HEK293 (cell line): ENCODE data around the gene GALNT6.

Experiments
- CTCF ChIA-PET: fragments of 350-600 bp; formaldehyde crosslinking; extraction: SDS; loops from one replicate; lab custom pipeline; 2021; ENCODE audit warnings: antibody characterized with exemption; lab: Yijun Ruan, JAX
- POLR2A ChIA-PET: fragments of 300-600 bp; formaldehyde crosslinking; extraction: SDS; loops from one replicate; lab custom pipeline; 2020; ENCODE audit warnings: antibody characterized with exemption, inconsistent platforms; lab: Yijun Ruan, JAX
- H3K27ac ChIP-seq: fragments of 200-500 bp; sonication (Bioruptor generic); 2 replicates; pipeline ENCODE4 v1.5.1; 2014; ENCODE audit warnings: low read depth, low read length, control low read depth, inconsistent platforms; ENCODE audit errors: extremely low read depth
- H3K36me3 ChIP-seq, 2 experiments: fragments of 200-500 bp in 1 of 2; sonication (Bioruptor generic) in 1 of 2; 1 replicate in 1 of 2; 2 replicates in 1 of 2; pipeline ENCODE4 v1.5.1; 2014 to 2017; ENCODE audit warnings: inconsistent platforms in 2 of 2, low read length in 2 of 2; ENCODE audit not compliant: control insufficient read depth in 2 of 2, insufficient read depth in 1 of 2
- H3K4me1 ChIP-seq: fragments of 200-500 bp; sonication (Bioruptor generic); 2 replicates; pipeline ENCODE4 v1.5.1; 2014; ENCODE audit warnings: mild to moderate bottlenecking, low read length, inconsistent platforms; ENCODE audit not compliant: control insufficient read depth, insufficient read depth
- H3K4me3 ChIP-seq: 2 replicates; pipeline ENCODE4 v1.5.1; 2011; ENCODE audit warnings: low read depth, mild to moderate bottlenecking, control low read depth, low read length, moderate library complexity
- H3K9me3 ChIP-seq: fragments of 200-500 bp; sonication (Bioruptor generic); 2 replicates; pipeline ENCODE4 v1.5.1; 2014; ENCODE audit warnings: low read depth, low read length, inconsistent platforms; ENCODE audit not compliant: control insufficient read depth, insufficient read depth
- EGR2 ChIP-seq: fragments of 450-650 bp; formaldehyde crosslinking; IDR thresholded peaks from 2 replicates; pipeline ENCODE4 v1.5.1; 2016; ENCODE audit warnings: low read depth, missing biosample characterization, missing genetic modification characterization
- GLIS1 ChIP-seq: fragments of 450-650 bp; formaldehyde crosslinking; IDR thresholded peaks from 2 replicates; pipeline ENCODE4 v1.5.1; 2016; ENCODE audit warnings: missing biosample characterization, missing genetic modification characterization
- OSR2 ChIP-seq: fragments of 450-650 bp; formaldehyde crosslinking; IDR thresholded peaks from 2 replicates; pipeline ENCODE4 v1.5.1; 2016; ENCODE audit warnings: missing biosample characterization, missing genetic modification characterization
- SALL2 ChIP-seq: fragments of 450-650 bp; formaldehyde crosslinking; IDR thresholded peaks from 2 replicates; pipeline ENCODE4 v1.5.0; 2017; ENCODE audit warnings: missing biosample characterization, mild to moderate bottlenecking, missing genetic modification characterization, borderline replicate concordance
- SCRT2 ChIP-seq: fragments of 450-650 bp; formaldehyde crosslinking; IDR thresholded peaks from 2 replicates; pipeline ENCODE4 v1.5.1; 2016; ENCODE audit warnings: missing biosample characterization, missing genetic modification characterization
- SP7 ChIP-seq: fragments of 450-650 bp; formaldehyde crosslinking; IDR thresholded peaks from 2 replicates; pipeline ENCODE4 v1.5.1; 2016; ENCODE audit warnings: missing biosample characterization, missing genetic modification characterization
- WT1 ChIP-seq: fragments of 450-650 bp; formaldehyde crosslinking; IDR thresholded peaks from 2 replicates; pipeline ENCODE4 v1.5.1; 2016; ENCODE audit warnings: missing biosample characterization, missing genetic modification characterization
- ZBTB11 ChIP-seq: fragments of 450-650 bp; formaldehyde crosslinking; conservative IDR thresholded peaks from 2 replicates; pipeline ENCODE4 v1.5.1; 2016; ENCODE audit warnings: low read depth, missing biosample characterization, missing genetic modification characterization
- ZFHX2 ChIP-seq: fragments of 450-650 bp; formaldehyde crosslinking; conservative IDR thresholded peaks from 2 replicates; pipeline ENCODE4 v1.5.1; 2016; ENCODE audit warnings: missing biosample characterization, missing genetic modification characterization
- ZFP41 ChIP-seq: fragments of 450-650 bp; formaldehyde crosslinking; IDR thresholded peaks from 2 replicates; pipeline ENCODE4 v1.5.1; 2016; ENCODE audit warnings: missing biosample characterization, missing genetic modification characterization, borderline replicate concordance
- ZIC2 ChIP-seq: fragments of 450-650 bp; formaldehyde crosslinking; IDR thresholded peaks from 2 replicates; pipeline ENCODE4 v1.5.1; 2016; ENCODE audit warnings: missing biosample characterization, missing genetic modification characterization
- ZNF140 ChIP-seq: fragments of 450-650 bp; formaldehyde crosslinking; IDR thresholded peaks from 2 replicates; pipeline ENCODE4 v1.5.1; 2016; ENCODE audit warnings: missing biosample characterization, missing genetic modification characterization
- ZNF274 ChIP-seq, 2 experiments: fragments of 200-500 bp in 1 of 2; fragments of 450-650 bp in 1 of 2; sonication (Bioruptor generic) in 1 of 2; formaldehyde crosslinking in 1 of 2; IDR thresholded peaks; 2 replicates each; pipeline versions ENCODE4 v1.5.1 to v1.6.1; 2014 to 2016; ENCODE audit warnings: borderline replicate concordance in 1 of 2, inconsistent platforms in 1 of 2, low read length in 1 of 2, missing biosample characterization in 1 of 2, missing genetic modification characterization in 1 of 2
- ZNF280C ChIP-seq: fragments of 450-650 bp; formaldehyde crosslinking; IDR thresholded peaks from 2 replicates; pipeline ENCODE4 v1.5.1; 2016; ENCODE audit warnings: missing biosample characterization, missing genetic modification characterization
- ZNF354C ChIP-seq: fragments of 450-650 bp; formaldehyde crosslinking; IDR thresholded peaks from 2 replicates; pipeline ENCODE4 v1.5.1; 2016; ENCODE audit warnings: missing biosample characterization, missing genetic modification characterization, low read depth, borderline replicate concordance
- ZNF391 ChIP-seq: fragments of 450-650 bp; formaldehyde crosslinking; IDR thresholded peaks from 2 replicates; pipeline ENCODE4 v1.5.1; 2016; ENCODE audit warnings: low read depth, missing biosample characterization, missing genetic modification characterization, borderline replicate concordance
- ZNF518A ChIP-seq: fragments of 450-650 bp; formaldehyde crosslinking; conservative IDR thresholded peaks from 2 replicates; pipeline ENCODE4 v1.5.1; 2016; ENCODE audit warnings: low read depth, missing biosample characterization, missing genetic modification characterization
- ZNF521 ChIP-seq: fragments of 450-650 bp; formaldehyde crosslinking; IDR thresholded peaks from 2 replicates; pipeline ENCODE4 v1.5.1; 2017; ENCODE audit warnings: missing biosample characterization, mild to moderate bottlenecking, missing genetic modification characterization
- ZNF548 ChIP-seq: fragments of 450-650 bp; formaldehyde crosslinking; IDR thresholded peaks from 2 replicates; pipeline ENCODE4 v1.5.1; 2016; ENCODE audit warnings: missing biosample characterization, missing genetic modification characterization
- ZNF571 ChIP-seq: fragments of 450-650 bp; formaldehyde crosslinking; IDR thresholded peaks from 2 replicates; pipeline ENCODE4 v1.5.0; 2017; ENCODE audit warnings: missing biosample characterization, missing genetic modification characterization
- ZNF624 ChIP-seq: fragments of 450-650 bp; formaldehyde crosslinking; IDR thresholded peaks from 2 replicates; pipeline ENCODE4 v1.5.1; 2017; ENCODE audit warnings: missing biosample characterization, missing genetic modification characterization
- ZNF664 ChIP-seq: fragments of 450-650 bp; formaldehyde crosslinking; IDR thresholded peaks from 2 replicates; pipeline ENCODE4 v1.5.1; 2016; ENCODE audit warnings: missing biosample characterization, missing genetic modification characterization
- ZNF777 ChIP-seq: fragments of 450-650 bp; formaldehyde crosslinking; IDR thresholded peaks from 2 replicates; pipeline ENCODE4 v1.5.1; 2017; ENCODE audit warnings: missing biosample characterization, missing genetic modification characterization, borderline replicate concordance
- TF ChIP-seq, protein P1 (sequence below): fragments of 450-650 bp; formaldehyde crosslinking; IDR thresholded peaks from 2 replicates; pipeline ENCODE4 v1.5.1; 2016; ENCODE audit warnings: missing biosample characterization, missing genetic modification characterization

The GALNT6 gene

DNA sequence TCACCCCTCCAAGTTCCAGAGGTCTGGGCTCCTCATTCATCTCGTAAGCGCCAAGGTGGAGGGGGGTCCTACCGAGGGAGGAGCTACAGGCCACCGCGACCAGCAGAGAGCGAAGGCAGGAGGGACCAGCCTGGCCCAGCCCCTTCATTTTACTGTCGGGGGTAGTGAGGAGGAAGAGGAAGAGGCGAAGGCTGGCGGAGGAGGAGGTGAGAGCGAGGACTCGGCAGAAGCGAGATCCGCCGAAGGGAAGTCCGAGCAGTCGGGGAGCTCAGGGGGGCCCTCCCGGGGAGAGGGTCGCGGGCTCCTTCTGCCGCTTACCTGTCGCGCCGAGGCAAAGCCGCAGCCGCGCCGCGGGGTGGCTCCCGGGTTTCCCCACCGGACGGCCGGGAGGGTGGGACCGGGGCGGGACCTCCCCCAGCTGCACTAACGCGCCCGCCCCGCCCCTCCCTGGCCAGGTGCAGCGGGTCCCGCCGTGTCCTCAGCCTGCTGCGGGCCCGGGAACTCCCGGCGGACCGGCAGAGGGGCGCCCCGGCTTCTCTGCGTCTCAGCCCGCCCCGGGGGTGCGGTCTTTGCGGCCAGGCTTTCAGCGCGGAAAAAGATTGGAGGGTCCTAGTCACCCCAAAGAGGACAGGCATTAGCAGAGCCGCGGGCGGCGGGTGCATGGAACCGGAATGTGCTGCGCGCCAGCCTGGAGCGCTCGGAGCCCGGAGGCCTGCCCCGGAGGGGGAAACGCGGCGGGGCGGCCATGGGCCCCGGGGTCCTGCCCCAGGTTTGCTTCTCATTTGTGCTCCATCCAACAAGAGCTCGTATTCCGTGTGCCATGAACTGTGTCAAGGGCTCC is at the start of gene GALNT6:
TSS of gene GALNT6 (minus strand) at position 124 of the 841 bp plus-strand sequence. CDS start 11,625 bp downstream, outside the sequence.
- peaks cover 7% of the 10 kb centered on the region for H3K4me1 ChIP-seq
- peak within 1 kb of the TSS; percentile 53 for H3K4me3 ChIP-seq
- ChIA-PET CTCF (no interaction called here), POLR2A (interaction anchor here (4.0 kb wide), 1 partner anchor 20 kb away, joined by 31 read pairs; no protein-coding TSS in a partner anchor)
- H3K9me3 ChIP-seq: no peaks in the 10 kb centered on the region
- no peaks in the 10 kb centered on the region for H3K36me3 ChIP-seq
- H3K27ac ChIP-seq: peak within 1 kb of the TSS; percentile 50; the same call in 1 of the 2 replicates
- TF ChIP-seq ZNF624 (tag by site-specific recombination) (no peak), ZNF274 (IDR thresholded peaks at IDR 0.05; ENCODE audit: low read length) (no peak), ZNF274 (tag by site-specific recombination; IDR thresholded peaks at IDR 0.05; ENCODE audit: borderline replicate concordance) (no peak), ZNF521 (tag by site-specific recombination) (no peak), GLIS1 (peak; percentile 94), SP7 (no peak; the same call in 1 of the 2 replicates), SCRT2 (tag by site-specific recombination) (0 out of 2 replicates have a peak, but pooled peaks have one; percentile 54), ZBTB11 (tag by site-specific recombination) (peak; percentile 96), ZNF777 (tag by site-specific recombination) (peak; percentile 77; the same call in 1 of the 2 replicates), ZIC2 (tag by site-specific recombination) (0 out of 2 replicates have a peak, but pooled peaks have one; percentile 32), ZNF518A (tag by site-specific recombination) (no peak), ZFP41 (no peak), ZNF571 (tag by site-specific recombination) (no peak), EGR2 (peak; percentile 38; the same call in 1 of the 2 replicates), ZFHX2 (tag by site-specific recombination) (peak; percentile 34), ZNF354C (no peak), ZNF391 (tag by site-specific recombination) (no peak), ZNF664 (no peak), ZNF280C (tag by site-specific recombination) (no peak), ZNF140 (tag by site-specific recombination) (no peak), ZNF548 (tag by site-specific recombination) (no peak), WT1 (tag by site-specific recombination) (no peak), OSR2 (tag by site-specific recombination) (no peak), SALL2 (tag by site-specific recombination) (no peak)
- TF ChIP-seq, protein P1, sequence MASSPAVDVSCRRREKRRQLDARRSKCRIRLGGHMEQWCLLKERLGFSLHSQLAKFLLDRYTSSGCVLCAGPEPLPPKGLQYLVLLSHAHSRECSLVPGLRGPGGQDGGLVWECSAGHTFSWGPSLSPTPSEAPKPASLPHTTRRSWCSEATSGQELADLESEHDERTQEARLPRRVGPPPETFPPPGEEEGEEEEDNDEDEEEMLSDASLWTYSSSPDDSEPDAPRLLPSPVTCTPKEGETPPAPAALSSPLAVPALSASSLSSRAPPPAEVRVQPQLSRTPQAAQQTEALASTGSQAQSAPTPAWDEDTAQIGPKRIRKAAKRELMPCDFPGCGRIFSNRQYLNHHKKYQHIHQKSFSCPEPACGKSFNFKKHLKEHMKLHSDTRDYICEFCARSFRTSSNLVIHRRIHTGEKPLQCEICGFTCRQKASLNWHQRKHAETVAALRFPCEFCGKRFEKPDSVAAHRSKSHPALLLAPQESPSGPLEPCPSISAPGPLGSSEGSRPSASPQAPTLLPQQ (tag by site-specific recombination): peak; percentile 56; the same call in 1 of the 2 replicates
